Spinal cord (tissue), 10 donors: ENCODE results near the gene OR2T35. TPM values are rescaled to one million over a fixed set of nuclear protein-coding genes. Genes with fewer than 3 reads are reported as not detected.

Source experiments
- DNase-seq, 6 donors: peaks; one replicate each; pipeline versions ENCODE4 v3.0.0 to v3.0.0-alpha.2; 2013 to 2015; ENCODE audit warnings: low spot score in 6 of 6, low read depth in 4 of 6
- H3K27ac ChIP-seq: one replicate; pipeline ENCODE4 v1.5.1; 2013; ENCODE audit warnings: low read depth, low read length, control low read depth
- H3K27me3 ChIP-seq: one replicate; pipeline ENCODE4 v1.6.1; 2013; ENCODE audit warnings: low read length; ENCODE audit not compliant: control insufficient read depth, insufficient read depth
- H3K36me3 ChIP-seq: one replicate; pipeline ENCODE4 v1.6.1; 2013; ENCODE audit warnings: low read length; ENCODE audit not compliant: control insufficient read depth, insufficient read depth
- H3K4me1 ChIP-seq: one replicate; pipeline ENCODE4 v1.6.1; 2013; ENCODE audit warnings: low read length; ENCODE audit not compliant: control insufficient read depth, insufficient read depth
- H3K4me3 ChIP-seq: one replicate; pipeline ENCODE4 v1.5.1; 2013; ENCODE audit warnings: low read depth, low read length, control low read depth
- H3K9me3 ChIP-seq: one replicate; pipeline ENCODE4 v1.6.1; 2013; ENCODE audit warnings: low read length; ENCODE audit not compliant: control insufficient read depth, insufficient read depth
- WGBS: methylation state at CpG from one replicate; pipeline ENCODE4 v1.1.5; 2013; ENCODE audit warnings: missing lambda C conversion rate; ENCODE audit not compliant: insufficient coverage; 5-methylcytosine and 5-hydroxymethylcytosine counted together
- polyA plus RNA-seq, 2 donors: library from polyadenylated mRNA; unstranded; fragments of 120-200 nt; gene quantifications; one replicate each; pipeline ENCODE4 v1.2.1, GENCODE V29; 2013; ENCODE audit not compliant: insufficient read length in 2 of 2
- total RNA-seq, 2 donors: library from RNA; depleted of rRNA in 1 of 2; stranded (reverse); fragments of 120-200 nt in 1 of 2; fragments of >200 nt in 1 of 2; gene quantifications; one replicate each; pipeline versions ENCODE4 v1.2.3 to v1.2.4, GENCODE V29; 2013 to 2014
- donor health status: healthy.

Gene OR2T35
- total and polyA plus RNA-seq, 4 donors: not detected

- H3K4me1 ChIP-seq: no peaks in the 10 kb centered on the region
- H3K4me3 ChIP-seq: no peak overlapping the region
- H3K36me3 ChIP-seq: no peaks in the 10 kb centered on the region
- WGBS: 87% methylated on average over 7 of the region's 9 CpGs
- no peaks in the 10 kb centered on the region for H3K27me3 ChIP-seq
- DNase-seq: no peak
- H3K27ac ChIP-seq: no peak overlapping the region
- no peaks in the 10 kb centered on the region for H3K9me3 ChIP-seq
Observed at GRCh38 chr1:248627971-248628844, 16.9 kb downstream of the OR2T35 start.

- Histone ChIP-seq H3K9me3 (no peaks in the 10 kb centered on the region), H3K27me3 (no peaks in the 10 kb centered on the region), H3K27ac (no peak overlapping the region), H3K4me1 (no peaks in the 10 kb centered on the region), H3K4me3 (no peak overlapping the region), H3K36me3 (no peaks in the 10 kb centered on the region)
- 88% methylated on average over 4 of the region's 5 CpGs for WGBS
- DNase-seq: no peak
Observed at GRCh38 chr1:248625971-248626370, 19.1 kb downstream of the OR2T35 start.

- Histone ChIP-seq H3K36me3 (no peaks in the 10 kb centered on the region), H3K9me3 (no peaks in the 10 kb centered on the region), H3K27ac (no peak overlapping the region), H3K4me3 (no peak overlapping the region), H3K27me3 (no peaks in the 10 kb centered on the region), H3K4me1 (no peaks in the 10 kb centered on the region)
- no peak for DNase-seq
- 90% methylated on average over 1 of the region's 4 CpGs for WGBS
Observed at GRCh38 chr1:248625166-248625565, 19.9 kb downstream of the OR2T35 start.

GRCh38 chr1:248622570-248623001, 22.5 kb downstream of the OR2T35 start:
- H3K36me3 ChIP-seq: no peaks in the 10 kb centered on the region
- 62% methylated on average over 4 of the region's 4 CpGs for WGBS
- H3K4me1 ChIP-seq: no peaks in the 10 kb centered on the region
- no peaks in the 10 kb centered on the region for H3K27me3 ChIP-seq
- H3K4me3 ChIP-seq: no peak overlapping the region
- H3K27ac ChIP-seq: no peak overlapping the region
- DNase-seq: peak in 2 of 6 donors; percentile 0 to 43
- H3K9me3 ChIP-seq: no peaks in the 10 kb centered on the region

- WGBS: 83% methylated on average over 3 of the region's 7 CpGs
- no peaks in the 10 kb centered on the region for H3K9me3 ChIP-seq
Observed at GRCh38 chr1:248621770-248622169, 23.3 kb downstream of the OR2T35 start.

GRCh38 chr1:248618878-248619277, 26.2 kb downstream of the OR2T35 start:
- DNase-seq: peak in 2 of 6 donors; percentile 0 to 4
- no peak overlapping the region for H3K4me3 ChIP-seq
- 17% methylated on average over 1 of the region's 3 CpGs for WGBS
- no peaks in the 10 kb centered on the region for H3K9me3 ChIP-seq
- H3K4me1 ChIP-seq: no peaks in the 10 kb centered on the region
- H3K27me3 ChIP-seq: no peaks in the 10 kb centered on the region
- no peak overlapping the region for H3K27ac ChIP-seq
- H3K36me3 ChIP-seq: no peaks in the 10 kb centered on the region

More at GRCh38 chr1:248621770-248622169, 23.3 kb downstream of the OR2T35 start:
- Histone ChIP-seq H3K27me3 (no peaks in the 10 kb centered on the region), H3K36me3 (no peaks in the 10 kb centered on the region), H3K4me3 (no peak overlapping the region), H3K27ac (no peak overlapping the region), H3K4me1 (no peaks in the 10 kb centered on the region)
- DNase-seq: peak in 1 of 6 donors; percentile 26

- DNase-seq: no peak
- Histone ChIP-seq H3K27me3 (no peaks in the 10 kb centered on the region), H3K27ac (no peak overlapping the region), H3K4me1 (no peaks in the 10 kb centered on the region), H3K9me3 (no peaks in the 10 kb centered on the region), H3K4me3 (no peak overlapping the region), H3K36me3 (no peaks in the 10 kb centered on the region)
- WGBS: 95% methylated on average over 4 of the region's 7 CpGs
Observed at GRCh38 chr1:248618119-248618518, 27.0 kb downstream of the OR2T35 start.

GRCh38 chr1:248613742-248614141, 31.3 kb downstream of the OR2T35 start:
- no CpG with 5 or more reads among the region's 1 CpG for WGBS
- no peak for DNase-seq
- H3K27me3 ChIP-seq: no peaks in the 10 kb centered on the region

GRCh38 chr1:248611883-248612414, 33.1 kb downstream of the OR2T35 start:
- Histone ChIP-seq H3K36me3 (no peaks in the 10 kb centered on the region), H3K4me3 (no peak overlapping the region), H3K9me3 (no peaks in the 10 kb centered on the region), H3K4me1 (no peaks in the 10 kb centered on the region), H3K27ac (no peak overlapping the region), H3K27me3 (no peaks in the 10 kb centered on the region)
- WGBS: 81% methylated on average over 4 of the region's 4 CpGs
- no peak for DNase-seq

More at GRCh38 chr1:248613742-248614141, 31.3 kb downstream of the OR2T35 start:
- Histone ChIP-seq H3K9me3 (no peaks in the 10 kb centered on the region), H3K4me3 (no peak overlapping the region), H3K36me3 (no peaks in the 10 kb centered on the region), H3K4me1 (no peaks in the 10 kb centered on the region), H3K27ac (no peak overlapping the region)

GRCh38 chr1:248610301-248610700, 34.8 kb downstream of the OR2T35 start:
- Histone ChIP-seq H3K9me3 (no peaks in the 10 kb centered on the region), H3K27me3 (no peaks in the 10 kb centered on the region), H3K27ac (no peak overlapping the region), H3K4me3 (no peak overlapping the region), H3K36me3 (no peaks in the 10 kb centered on the region), H3K4me1 (no peaks in the 10 kb centered on the region)
- no CpG with 5 or more reads among the region's 3 CpGs for WGBS
- no peak for DNase-seq
